Pancreas (tissue), 10 donors: ENCODE data around the gene DNASE1. TPM values are rescaled to one million over a fixed set of nuclear protein-coding genes. Genes with fewer than 3 reads are reported as not detected.

Source experiments
- ATAC-seq, 4 donors: fragments of 200-7000 bp; cut with Tn5 transposase; one replicate each; pipeline versions ENCODE4 v1.8.0 to v1.9.1; 2020; ENCODE audit warnings: mild to moderate bottlenecking in 4 of 4, moderate library complexity in 4 of 4
- DNase-seq, 6 donors: peaks; one replicate each; pipeline ENCODE4 v3.0.0-alpha.2; 2020
- FAIRE-seq: peaks from 2 replicates; lab custom pipeline; 2012; peaks lifted over from hg19 to GRCh38; lab: Jason Lieb, UNC
- H3K27ac ChIP-seq, 4 donors: fragments of 200-600 bp; sonication (generic); 1 replicate in 3 of 4; 2 replicates in 1 of 4; pipeline versions ENCODE4 v1.5.0 to v1.8.0; 2020
- H3K27me3 ChIP-seq, 4 donors: fragments of 200-600 bp; one replicate each; pipeline ENCODE4 v1.8.0; 2021
- H3K36me3 ChIP-seq, 3 donors: fragments of 200-600 bp; sonication (generic) in 1 of 3; one replicate each; pipeline versions ENCODE4 v1.5.0 to v1.8.0; 2020 to 2021
- H3K4me1 ChIP-seq, 3 donors: fragments of 200-600 bp; one replicate each; pipeline ENCODE4 v1.8.0; 2021
- H3K4me3 ChIP-seq, 4 donors: fragments of 200-600 bp; sonication (generic) in 2 of 4; one replicate each; pipeline versions ENCODE4 v1.5.0 to v1.8.0; 2020 to 2021
- H3K9me3 ChIP-seq, 4 donors: fragments of 200-600 bp; one replicate each; pipeline ENCODE4 v1.8.0; 2021
- CTCF ChIP-seq, 4 donors: fragments of 200-600 bp; sonication (generic) in 3 of 4; IDR thresholded peaks; one replicate each; pipeline versions ENCODE4 v1.5.0 to v1.8.0; 2021; ENCODE audit warnings: antibody characterized with exemption in 4 of 4
- WGBS, 2 donors: extraction: QIAGEN DNeasy Blood & Tissue Kit; methylation state at CpG; one replicate each; pipeline ENCODE4 v1.1.7; 2013; 5-methylcytosine and 5-hydroxymethylcytosine counted together
- intact Hi-C, 3 donors: fragments of 100-400 bp; cut with DNase I; formaldehyde crosslinking; loops; one replicate each; pipeline versions ENCODE4 v1.11.1 to v1.14.2; 2022
- polyA plus RNA-seq, 2 donors: library from polyadenylated mRNA; stranded (reverse); fragments of 200-250 nt; gene quantifications; one replicate each; pipeline ENCODE4 v1.2.3, GENCODE V29; 2013
- total RNA-seq, 6 donors: library from RNA; stranded (reverse); fragmentation: NEBNext Ultra II Directional in 4 of 6; extraction: Animal tissue kit (Norgen Biotek cat#: 25700) in 4 of 6; gene quantifications; one replicate each; pipeline versions ENCODE4 v1.2.1 to v1.2.4, GENCODE V29; 2021 to 2023
- donor health status: healthy with polysubstance abuse.
- donor health status: DM: no; HTN: no; CAD: no; lungs with moderate emphysema.
- donor health status: DM: no; HTN: no; CAD: no.
- donor health status: control.
- donor health status: control.
- donor health status: Bipolar disorder and iron deficiency.
- donor health status: DM: yes; HTN: yes; CAD: no.
- donor health status: DM: no; HTN: no; CAD: no.
- donor health status: DM: no; HTN: no; CAD: no.
- donor health status: DM: yes; HTN: yes; CAD: no.

DNASE1 gene
- total and polyA plus RNA-seq, 8 donors: 14.6 to 36.9 (median 20.6) TPM

GRCh38 chr16:3640632-3641501 lies 13.6 kb upstream of the DNASE1 start:
- 93 to 95% methylated on average over 17 of the region's 17 CpGs for WGBS, 2 donors
- H3K9me3 ChIP-seq: no peaks in the 10 kb centered on the region
- H3K27ac ChIP-seq: no peak overlapping the region
- DNase-seq (no peak), FAIRE-seq (no peak), ATAC-seq (no peak)
- intact Hi-C loops: no loop called here
- H3K36me3 ChIP-seq: no peaks in the 10 kb centered on the region
- H3K4me1 ChIP-seq: peaks cover 1 to 4% (median 3%) of the 10 kb centered on the region in 3 donors
- H3K27me3 ChIP-seq: no peaks in the 10 kb centered on the region
- no peak overlapping the region for H3K4me3 ChIP-seq
- TF ChIP-seq CTCF (IDR thresholded peaks at IDR 0.05): no peak

- FAIRE-seq: no peak
- Histone ChIP-seq H3K27ac (no peak overlapping the region), H3K9me3 (no peaks in the 10 kb centered on the region), H3K4me1 (peaks cover 7 to 10% (median 10%) of the 10 kb centered on the region in 3 donors), H3K27me3 (no peaks in the 10 kb centered on the region), H3K4me3 (no peak overlapping the region), H3K36me3 (no peaks in the 10 kb centered on the region)
- TF ChIP-seq CTCF (IDR thresholded peaks at IDR 0.05): no peak
- intact Hi-C loops: no loop called here
- no peak for ATAC-seq
- DNase-seq: no peak
- WGBS, 2 donors: 94 to 97% methylated on average over 9 of the region's 9 CpGs
Measured at GRCh38 chr16:3641801-3642396, 12.6 kb upstream of the DNASE1 start.

- ATAC-seq (peak in 2 of 4 donors; percentile 36 to 57), DNase-seq (peak in 1 of 6 donors; percentile 21), FAIRE-seq (no peak)
- no peak for TF ChIP-seq CTCF (IDR thresholded peaks at IDR 0.05)
- H3K27me3 ChIP-seq: no peaks in the 10 kb centered on the region
- H3K27ac ChIP-seq: no peak overlapping the region
- no peak overlapping the region for H3K4me3 ChIP-seq
- H3K4me1 ChIP-seq: peaks cover 7 to 10% (median 10%) of the 10 kb centered on the region in 3 donors
- intact Hi-C loops: no loop called here
- no peaks in the 10 kb centered on the region for H3K36me3 ChIP-seq
- no peaks in the 10 kb centered on the region for H3K9me3 ChIP-seq
- 82 to 83% methylated on average over 21 of the region's 21 CpGs for WGBS, 2 donors
Measured at GRCh38 chr16:3642397-3643094, 11.9 kb upstream of the DNASE1 start.

GRCh38 chr16:3643095-3643730 lies 11.3 kb upstream of the DNASE1 start:
- WGBS, 2 donors: 93 to 96% methylated on average over 14 of the region's 14 CpGs
- FAIRE-seq (no peak), DNase-seq (no peak), ATAC-seq (no peak)
- Histone ChIP-seq H3K4me3 (no peak overlapping the region), H3K9me3 (no peaks in the 10 kb centered on the region), H3K27ac (no peak overlapping the region), H3K36me3 (no peaks in the 10 kb centered on the region), H3K27me3 (no peaks in the 10 kb centered on the region), H3K4me1 (peaks cover 7 to 10% (median 10%) of the 10 kb centered on the region in 3 donors)
- no peak for TF ChIP-seq CTCF (IDR thresholded peaks at IDR 0.05)
- intact Hi-C loops: no loop called here
